Measurements from ENCODE around the gene KDM4B.

KDM4B gene

DNA sequence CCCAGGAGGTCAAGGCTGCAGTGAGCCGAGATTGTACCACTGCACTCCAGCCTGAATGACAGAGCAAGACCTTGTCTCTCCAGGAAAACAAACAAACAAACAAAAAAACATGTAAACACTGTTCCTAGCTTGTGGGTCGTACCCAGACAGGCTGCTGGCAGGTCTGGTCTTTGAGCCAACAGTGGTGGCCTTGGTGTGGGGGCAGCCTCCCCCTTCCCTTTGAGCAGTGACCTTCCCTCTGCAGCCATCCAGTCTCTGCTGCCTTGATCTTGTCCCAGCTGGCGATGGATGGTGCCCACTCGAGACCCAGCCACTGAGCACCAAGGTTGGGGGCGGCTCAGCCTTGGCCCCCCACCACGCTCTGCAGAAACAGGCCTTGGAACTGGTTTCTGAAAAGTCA, 143.3 kb downstream of the KDM4B start:
- no peak for DNase-seq

GRCh38 chr19:5112681-5113575, 144.0 kb downstream of the KDM4B start:
- no peak for DNase-seq

- DNase-seq: no peak
Measured at GRCh38 chr19:5113633-5114586, 145.0 kb downstream of the KDM4B start.

GRCh38 chr19:5114727-5115126, 145.8 kb downstream of the KDM4B start:
- no peak for DNase-seq

GRCh38 chr19:5115351-5115750, 146.4 kb downstream of the KDM4B start:
- DNase-seq: no peak

DNA sequence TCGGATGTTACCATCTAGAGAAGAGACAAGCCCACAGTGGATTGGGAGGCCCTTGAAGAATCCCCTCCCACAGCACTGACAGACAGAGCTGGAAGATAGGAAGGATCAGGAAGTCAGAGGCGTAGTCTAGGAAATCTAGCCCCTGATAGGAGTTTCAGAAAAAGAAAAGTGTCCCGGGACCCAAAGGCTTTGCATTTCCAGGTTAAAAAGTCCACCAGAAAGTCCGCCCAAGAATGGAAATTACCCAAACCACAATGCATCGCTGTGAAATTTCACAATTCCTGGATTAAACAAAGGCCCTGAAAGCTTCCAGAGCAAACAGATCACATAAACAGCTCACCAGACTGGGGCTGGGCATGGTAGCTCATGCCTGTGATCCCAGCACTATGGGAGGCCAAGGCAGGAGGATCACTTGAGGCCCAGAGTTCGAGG, 146.9 kb downstream of the KDM4B start:
- no peak for DNase-seq

DNA sequence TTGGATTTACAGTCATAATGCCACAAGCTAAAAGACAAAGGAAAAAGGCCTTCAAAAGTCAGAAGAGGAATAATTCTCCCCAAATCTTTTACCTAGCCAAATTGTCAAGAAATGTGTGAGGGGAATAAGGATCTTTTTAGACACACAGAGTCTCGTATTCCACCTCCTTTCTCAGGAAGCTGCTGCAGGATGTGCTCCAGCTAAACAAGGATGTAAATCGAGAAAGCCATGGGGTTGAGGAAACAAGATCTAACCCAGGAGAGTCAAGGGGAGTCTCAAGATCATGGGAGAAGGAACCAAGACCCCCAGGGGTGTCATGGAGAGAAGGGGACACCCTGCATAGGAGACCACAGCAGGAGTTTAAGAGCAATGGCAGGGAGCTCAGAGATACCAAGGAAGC, 147.4 kb downstream of the KDM4B start:
- no peak for DNase-seq

GRCh38 chr19:5117421-5117820, 148.5 kb downstream of the KDM4B start:
- DNase-seq: no peak

DNA sequence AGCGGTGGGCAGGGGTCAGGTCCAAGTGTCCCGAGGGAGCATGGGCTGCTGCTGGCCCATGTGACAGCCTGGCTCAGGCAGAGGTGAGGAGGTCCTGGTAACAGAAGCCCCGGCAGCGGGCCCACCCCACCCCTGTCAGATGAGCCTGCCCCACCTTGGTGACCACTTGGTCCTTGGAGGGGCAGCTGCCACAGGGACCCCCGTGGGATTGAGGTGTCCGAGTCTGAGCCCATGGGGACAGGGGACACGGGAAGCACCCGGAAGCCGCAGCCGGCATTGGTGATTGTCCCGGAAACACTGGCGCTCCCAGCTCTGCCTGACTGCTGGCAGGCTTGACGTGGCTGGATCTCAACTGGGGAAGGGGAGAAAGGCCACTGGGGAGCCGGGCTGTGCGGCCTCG, 149.1 kb downstream of the KDM4B start:
- no peak for DNase-seq

DNA sequence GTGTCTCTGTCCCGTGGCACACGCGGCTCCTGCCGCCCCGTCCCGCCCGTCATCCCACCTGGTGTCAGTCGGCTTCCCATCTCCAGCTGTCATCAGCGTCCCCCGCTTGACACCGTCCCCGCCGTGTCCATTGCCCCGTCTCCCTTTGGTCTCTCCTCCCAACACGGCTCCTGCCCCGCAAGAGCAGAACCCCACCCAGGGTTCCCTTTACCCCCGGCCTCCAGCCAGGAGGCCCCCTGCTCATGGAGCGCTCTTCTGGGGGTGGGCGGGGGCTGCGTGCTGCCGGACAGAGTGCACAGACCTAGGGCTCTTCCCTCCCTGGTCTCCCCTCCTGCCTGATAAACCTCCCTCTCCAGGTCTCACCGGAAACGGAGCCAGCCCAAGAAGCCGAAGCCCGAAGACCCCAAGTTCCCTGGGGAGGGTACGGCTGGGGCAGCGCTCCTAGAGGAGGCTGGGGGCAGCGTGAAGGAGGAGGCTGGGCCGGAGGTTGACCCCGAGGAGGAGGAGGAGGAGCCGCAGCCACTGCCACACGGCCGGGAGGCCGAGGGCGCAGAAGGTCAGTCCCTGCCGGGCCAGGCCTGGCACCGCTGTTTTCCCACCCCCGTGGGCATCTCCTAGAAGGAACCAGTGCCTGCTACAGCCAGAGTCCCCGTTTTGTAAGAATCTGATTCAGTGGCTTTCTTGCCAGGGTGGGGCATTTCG, 150.5 kb downstream of the KDM4B start:
- no peak for DNase-seq

DNA sequence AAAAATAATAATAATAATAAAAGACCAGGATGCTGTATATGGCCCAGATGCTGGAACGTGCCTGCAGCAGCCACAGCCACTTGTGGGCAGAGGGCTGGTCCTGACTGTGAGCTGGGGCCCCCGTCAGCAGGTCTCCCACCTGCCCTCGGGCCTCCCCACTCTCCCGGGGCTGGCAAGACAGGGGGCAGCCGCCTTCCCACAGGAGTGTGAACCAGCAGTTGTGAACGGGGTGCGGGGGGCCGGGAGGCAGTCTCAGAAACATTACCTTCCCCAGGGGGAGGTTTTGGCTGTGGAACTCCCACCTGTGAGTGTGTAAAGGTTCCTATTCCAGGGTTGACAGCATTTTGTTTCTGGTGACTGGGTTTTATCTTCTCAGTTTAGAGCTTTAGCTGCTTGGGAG, 151.4 kb downstream of the KDM4B start:
- no peak for DNase-seq

DNA sequence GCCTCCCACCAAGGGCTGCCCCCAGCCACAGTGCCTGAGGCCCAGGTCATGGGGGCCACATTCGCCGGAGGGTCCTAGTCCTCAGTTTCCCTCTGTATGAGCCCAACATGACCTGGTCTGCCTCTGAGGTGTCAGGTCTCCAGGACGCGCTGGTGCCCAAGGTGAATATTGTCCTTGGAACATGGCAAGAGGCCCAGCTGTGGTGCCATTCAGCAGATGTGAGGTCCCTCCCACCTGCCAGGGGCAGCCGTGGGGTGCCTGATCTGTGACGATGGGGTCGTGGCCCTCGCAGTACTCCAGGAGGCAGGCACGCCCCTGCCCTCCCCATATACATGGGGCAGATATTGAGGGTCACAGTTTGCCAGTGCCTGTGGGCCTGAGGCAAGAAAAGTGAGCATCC, 151.9 kb downstream of the KDM4B start:
- DNase-seq: no peak

DNA sequence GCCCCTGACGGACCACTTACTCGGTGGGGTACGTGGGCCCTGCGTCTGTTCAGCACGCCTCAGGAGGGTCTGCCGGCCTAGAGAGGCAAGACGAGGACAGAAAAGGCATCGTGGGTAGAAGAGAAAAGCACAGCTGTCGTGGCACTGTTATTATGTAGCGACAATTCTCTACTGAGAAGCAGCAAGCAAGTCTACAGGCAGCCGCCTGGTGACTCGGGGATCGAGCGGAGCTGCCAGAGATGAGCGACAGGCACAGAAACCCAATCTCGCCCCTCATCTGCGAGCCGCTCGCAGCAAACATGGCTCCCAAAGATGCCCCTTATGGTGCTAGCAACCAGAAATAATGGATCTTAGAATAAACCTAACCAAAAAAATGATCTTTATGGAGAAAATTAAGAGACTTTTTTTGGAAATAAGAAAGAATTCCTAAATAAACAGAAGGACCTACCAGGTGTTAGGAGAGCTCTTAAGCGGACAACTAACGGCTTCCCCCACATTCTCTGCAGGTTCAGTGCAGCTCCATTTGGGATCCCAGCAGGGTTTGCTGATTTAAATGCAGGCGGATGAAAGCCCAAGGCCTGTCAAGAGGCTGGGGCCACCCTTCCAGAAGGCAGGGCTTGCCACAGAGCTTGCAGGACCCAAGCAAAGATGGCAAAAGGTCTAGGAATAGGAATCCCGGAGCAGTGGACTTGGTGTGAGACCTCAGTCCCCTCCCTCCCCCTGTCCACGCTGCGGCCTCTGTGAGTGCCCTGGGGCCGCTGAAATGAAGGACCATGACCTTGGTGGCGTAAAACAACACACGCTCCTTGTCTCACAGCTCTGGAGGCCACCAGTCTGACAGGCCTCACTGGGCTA, 152.6 kb downstream of the KDM4B start:
- no peak for DNase-seq

GRCh38 chr19:5122121-5122400, 153.1 kb downstream of the KDM4B start:
- no peak for DNase-seq

DNA sequence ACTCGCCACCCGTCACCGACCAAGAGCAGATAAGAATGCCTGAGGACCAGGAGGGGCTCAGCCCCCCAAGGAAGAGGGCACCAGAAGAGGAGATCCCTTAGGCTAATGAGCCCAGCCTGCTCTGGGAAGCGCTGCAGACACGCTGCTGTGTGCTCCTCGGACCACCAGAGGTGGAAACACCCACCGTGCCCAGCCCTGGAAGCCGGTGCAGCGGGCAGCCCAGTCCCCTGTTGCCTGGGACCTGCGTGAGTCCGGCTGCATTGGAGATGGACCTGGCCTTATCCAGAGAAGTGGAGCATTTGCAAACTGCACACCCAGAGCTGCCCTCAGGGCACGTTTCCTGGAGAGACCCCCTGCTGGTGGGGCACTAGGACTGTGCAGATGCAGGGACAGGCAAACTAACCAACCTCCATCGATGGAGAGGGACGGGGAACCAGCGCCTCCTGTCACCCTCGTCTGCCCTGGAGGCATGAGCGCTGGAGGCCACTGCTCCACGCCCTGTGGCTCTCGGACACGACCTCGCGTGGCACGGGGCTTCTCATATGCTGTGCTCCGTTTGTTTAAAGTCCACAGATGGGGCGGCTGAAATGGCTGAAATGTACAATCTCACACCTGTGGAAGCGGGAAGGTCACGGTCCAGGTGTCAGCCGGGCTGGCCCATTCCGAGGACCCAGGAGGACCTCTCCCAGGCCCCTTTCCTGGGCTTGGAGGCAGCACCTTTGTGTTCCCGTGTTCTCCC, 153.9 kb downstream of the KDM4B start:
- no peak for DNase-seq

- DNase-seq: no peak
Measured at GRCh38 chr19:5123646-5124045, 154.7 kb downstream of the KDM4B start.

GRCh38 chr19:5124111-5124855, 155.4 kb downstream of the KDM4B start:
- no peak for DNase-seq

DNA sequence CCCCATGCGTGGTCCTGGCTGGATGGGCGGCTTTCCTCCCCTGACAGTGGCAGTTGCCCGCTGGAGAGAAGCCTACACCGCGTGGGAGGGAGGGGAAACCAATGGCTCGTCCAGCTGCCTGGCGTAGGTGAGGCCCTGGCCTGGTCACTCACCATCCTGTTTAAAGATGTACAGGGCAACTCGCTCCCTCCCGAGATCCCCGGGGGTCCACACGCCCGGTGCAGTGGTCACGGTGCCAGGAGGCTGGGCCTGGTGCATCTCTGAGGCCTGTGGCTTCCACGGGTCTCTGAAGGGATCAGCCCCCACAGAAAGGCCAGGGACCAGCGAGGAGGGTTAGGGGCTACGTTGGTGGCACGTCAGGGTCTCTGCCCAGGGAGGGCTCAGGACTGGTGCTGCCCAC, 156.5 kb downstream of the KDM4B start:
- DNase-seq: no peak

DNA sequence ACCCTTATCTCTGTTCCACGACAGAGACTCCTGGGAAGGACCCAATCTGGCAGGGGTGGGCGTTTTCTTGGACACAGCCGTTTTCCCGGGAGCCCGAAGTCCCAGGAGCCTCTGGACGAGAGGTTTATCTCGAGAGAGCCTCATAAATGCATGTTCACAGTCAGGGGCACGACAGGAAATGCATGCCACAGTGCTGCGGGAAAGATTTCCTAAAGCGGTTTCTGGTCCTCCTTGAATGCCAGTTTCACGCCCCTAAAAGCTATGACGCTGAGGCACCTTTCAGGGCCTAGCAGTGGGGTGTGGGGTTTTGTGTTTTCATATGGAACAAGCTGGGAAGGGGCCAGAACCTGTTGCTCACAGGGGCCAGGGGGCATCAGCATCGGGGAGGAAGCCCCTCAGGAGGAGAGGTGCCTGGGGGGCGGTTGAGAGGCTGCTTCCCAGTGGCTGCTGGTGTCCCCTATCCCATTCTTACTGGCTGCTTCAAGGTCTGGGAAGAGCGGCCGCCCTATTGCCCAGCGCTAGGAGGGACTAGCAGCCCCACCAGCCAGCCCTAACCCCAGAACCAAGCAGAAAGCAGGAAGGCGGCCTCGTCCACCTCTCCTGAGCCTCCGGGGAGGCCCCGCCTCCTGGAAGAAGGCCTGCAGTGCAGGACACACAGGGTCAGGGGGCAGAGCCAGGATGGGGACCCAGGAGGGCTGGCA, 157.0 kb downstream of the KDM4B start:
- no peak for DNase-seq

GRCh38 chr19:5126498-5127223, 157.7 kb downstream of the KDM4B start:
- no peak for DNase-seq
